ENCODE measurements around the gene OR10H5.

The OR10H5 gene

GRCh38 chr19:15813916-15814315 lies 26.5 kb downstream of the OR10H5 start:
- no peak overlapping the region for H3K9ac ChIP-seq (ENCODE audit: low read depth, low read length)
- H4K20me1 ChIP-seq (ENCODE audit: insufficient read depth, low read length), result no peaks in the 10 kb centered on the region
- H3K9me3 ChIP-seq (ENCODE audit: insufficient read depth, low read length, severe bottlenecking), result no peaks in the 10 kb centered on the region
- H3K27me3 ChIP-seq (ENCODE audit: insufficient read depth, low read length, poor library complexity), result no peaks in the 10 kb centered on the region
- H3K36me3 ChIP-seq (ENCODE audit: insufficient read depth, low read length), result no peaks in the 10 kb centered on the region
- TF ChIP-seq, protein P1, sequence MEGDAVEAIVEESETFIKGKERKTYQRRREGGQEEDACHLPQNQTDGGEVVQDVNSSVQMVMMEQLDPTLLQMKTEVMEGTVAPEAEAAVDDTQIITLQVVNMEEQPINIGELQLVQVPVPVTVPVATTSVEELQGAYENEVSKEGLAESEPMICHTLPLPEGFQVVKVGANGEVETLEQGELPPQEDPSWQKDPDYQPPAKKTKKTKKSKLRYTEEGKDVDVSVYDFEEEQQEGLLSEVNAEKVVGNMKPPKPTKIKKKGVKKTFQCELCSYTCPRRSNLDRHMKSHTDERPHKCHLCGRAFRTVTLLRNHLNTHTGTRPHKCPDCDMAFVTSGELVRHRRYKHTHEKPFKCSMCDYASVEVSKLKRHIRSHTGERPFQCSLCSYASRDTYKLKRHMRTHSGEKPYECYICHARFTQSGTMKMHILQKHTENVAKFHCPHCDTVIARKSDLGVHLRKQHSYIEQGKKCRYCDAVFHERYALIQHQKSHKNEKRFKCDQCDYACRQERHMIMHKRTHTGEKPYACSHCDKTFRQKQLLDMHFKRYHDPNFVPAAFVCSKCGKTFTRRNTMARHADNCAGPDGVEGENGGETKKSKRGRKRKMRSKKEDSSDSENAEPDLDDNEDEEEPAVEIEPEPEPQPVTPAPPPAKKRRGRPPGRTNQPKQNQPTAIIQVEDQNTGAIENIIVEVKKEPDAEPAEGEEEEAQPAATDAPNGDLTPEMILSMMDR (IDR thresholded peaks at IDR 0.05; ENCODE audit: borderline replicate concordance, extremely low read depth, low read length, poor library complexity, severe bottlenecking), result no peak
- TF ChIP-seq EZH2 (IDR thresholded peaks at IDR 0.05; ENCODE audit: borderline replicate concordance, low read depth, low read length, severe bottlenecking), result no peak
- DNase-seq (no peak), ATAC-seq (ENCODE audit: insufficient read depth, low read depth) (no peak)
- no peaks in the 10 kb centered on the region for H3K4me1 ChIP-seq (ENCODE audit: insufficient read depth, low read length)
- H3K79me2 ChIP-seq (ENCODE audit: insufficient read depth, low read length), result no peaks in the 10 kb centered on the region
- no peak overlapping the region for H3K4me2 ChIP-seq (ENCODE audit: insufficient read depth, low read length)
- no peak overlapping the region for H3K4me3 ChIP-seq (ENCODE audit: low read depth in 1 of 2, low read length in 2 of 2)
- no peak overlapping the region for H2AFZ ChIP-seq (ENCODE audit: low read depth, low read length)
- no peak overlapping the region for H3K27ac ChIP-seq (ENCODE audit: low read length)

- Histone ChIP-seq H3K27me3 (ENCODE audit: insufficient read depth, low read length, poor library complexity) (no peaks in the 10 kb centered on the region), H3K4me2 (ENCODE audit: insufficient read depth, low read length) (no peak within 1 kb of the TSS), H3K79me2 (ENCODE audit: insufficient read depth, low read length) (no peaks in the 10 kb centered on the region)
Measured at GRCh38 chr19:15815306-15815705, 27.8 kb downstream of the OR10H5 start, which contains the start of gene OR10H1. Gene OR10H1 (minus strand): TSS chr19:15815664. CDS start chr19:15808037, 7,627 bp downstream.

DNA sequence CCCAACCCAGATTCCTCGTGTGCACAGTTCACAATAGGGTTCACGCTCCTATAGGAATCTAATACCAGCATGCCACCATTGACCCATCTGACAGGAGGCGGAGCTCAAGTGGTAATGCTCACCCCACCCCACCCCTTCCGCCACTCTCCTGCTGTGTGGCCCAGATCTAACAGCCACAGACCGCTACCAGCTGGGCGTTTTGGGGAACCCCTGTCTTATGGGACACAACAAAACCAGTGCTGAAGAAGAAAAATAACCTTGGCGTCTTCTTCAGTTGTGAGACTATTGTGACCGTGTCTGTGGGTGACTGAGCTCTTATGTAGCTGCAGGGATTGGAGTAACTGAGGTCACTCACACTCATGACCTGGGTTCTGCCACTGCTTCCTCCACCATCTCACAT lies 33.2 kb downstream of the OR10H5 start:
- Histone ChIP-seq H3K4me1 (ENCODE audit: insufficient read depth, low read length) (no peaks in the 10 kb centered on the region), H3K9me3 (ENCODE audit: insufficient read depth, low read length, severe bottlenecking) (no peaks in the 10 kb centered on the region), H3K9ac (ENCODE audit: low read depth, low read length) (no peak overlapping the region), H3K79me2 (ENCODE audit: insufficient read depth, low read length) (no peaks in the 10 kb centered on the region), H3K27ac (ENCODE audit: low read length) (no peak overlapping the region), H4K20me1 (ENCODE audit: insufficient read depth, low read length) (no peaks in the 10 kb centered on the region), H2AFZ (ENCODE audit: low read depth, low read length) (no peak overlapping the region), H3K27me3 (ENCODE audit: insufficient read depth, low read length, poor library complexity) (no peaks in the 10 kb centered on the region), H3K4me3 (ENCODE audit: low read depth in 1 of 2, low read length in 2 of 2) (no peak overlapping the region), H3K4me2 (ENCODE audit: insufficient read depth, low read length) (no peak overlapping the region), H3K36me3 (ENCODE audit: insufficient read depth, low read length) (no peaks in the 10 kb centered on the region)
- ATAC-seq (ENCODE audit: insufficient read depth, low read depth), result no peak
- no peak for DNase-seq
- TF ChIP-seq, protein P1 (IDR thresholded peaks at IDR 0.05; ENCODE audit: borderline replicate concordance, extremely low read depth, low read length, poor library complexity, severe bottlenecking), result no peak
- no peak for TF ChIP-seq EZH2 (IDR thresholded peaks at IDR 0.05; ENCODE audit: borderline replicate concordance, low read depth, low read length, severe bottlenecking)

More at GRCh38 chr19:15815306-15815705, 27.8 kb downstream of the OR10H5 start, which contains the start of gene OR10H1:
- Histone ChIP-seq H3K4me1 (ENCODE audit: insufficient read depth, low read length) (no peaks in the 10 kb centered on the region), H3K36me3 (ENCODE audit: insufficient read depth, low read length) (no peaks in the 10 kb centered on the region), H4K20me1 (ENCODE audit: insufficient read depth, low read length) (no peaks in the 10 kb centered on the region), H3K4me3 (ENCODE audit: low read depth in 1 of 2, low read length in 2 of 2) (no peak within 1 kb of the TSS), H2AFZ (ENCODE audit: low read depth, low read length) (no peak within 1 kb of the TSS), H3K9ac (ENCODE audit: low read depth, low read length) (no peak within 1 kb of the TSS), H3K9me3 (ENCODE audit: insufficient read depth, low read length, severe bottlenecking) (no peaks in the 10 kb centered on the region), H3K27ac (ENCODE audit: low read length) (no peak within 1 kb of the TSS)
- DNase-seq (no peak), ATAC-seq (ENCODE audit: insufficient read depth, low read depth) (no peak)
- TF ChIP-seq, protein P1 (IDR thresholded peaks at IDR 0.05; ENCODE audit: borderline replicate concordance, extremely low read depth, low read length, poor library complexity, severe bottlenecking), result no peak

DNA sequence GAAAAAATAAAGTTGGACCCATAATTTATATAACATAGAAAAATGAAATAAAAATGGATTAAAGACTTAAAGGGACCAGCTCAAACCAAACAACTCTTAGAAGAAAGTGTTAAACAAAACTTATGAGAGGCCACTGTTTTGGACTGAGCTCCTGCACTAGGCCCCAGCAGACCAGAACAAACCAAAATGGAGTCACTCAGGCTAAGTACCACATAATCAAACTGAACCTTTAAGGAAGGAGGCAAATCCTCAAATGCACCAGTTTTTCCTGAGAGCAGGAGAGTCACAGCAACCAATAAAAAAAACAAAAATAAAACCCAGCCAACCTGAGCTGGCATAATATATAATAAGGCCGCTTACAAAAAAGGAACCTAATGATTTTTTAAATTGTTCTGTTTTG lies 38.3 kb downstream of the OR10H5 start:
- Histone ChIP-seq H3K9me3 (ENCODE audit: insufficient read depth, low read length, severe bottlenecking) (no peaks in the 10 kb centered on the region), H3K4me3 (ENCODE audit: low read depth in 1 of 2, low read length in 2 of 2) (no peak overlapping the region), H3K36me3 (ENCODE audit: insufficient read depth, low read length) (no peaks in the 10 kb centered on the region), H3K9ac (ENCODE audit: low read depth, low read length) (no peak overlapping the region), H3K4me1 (ENCODE audit: insufficient read depth, low read length) (no peaks in the 10 kb centered on the region), H2AFZ (ENCODE audit: low read depth, low read length) (no peak overlapping the region), H3K27me3 (ENCODE audit: insufficient read depth, low read length, poor library complexity) (no peaks in the 10 kb centered on the region), H3K27ac (ENCODE audit: low read length) (no peak overlapping the region), H3K4me2 (ENCODE audit: insufficient read depth, low read length) (no peak overlapping the region), H4K20me1 (ENCODE audit: insufficient read depth, low read length) (no peaks in the 10 kb centered on the region), H3K79me2 (ENCODE audit: insufficient read depth, low read length) (no peaks in the 10 kb centered on the region)
- TF ChIP-seq, protein P1 (IDR thresholded peaks at IDR 0.05; ENCODE audit: borderline replicate concordance, extremely low read depth, low read length, poor library complexity, severe bottlenecking), result no peak
- no peak for TF ChIP-seq EZH2 (IDR thresholded peaks at IDR 0.05; ENCODE audit: borderline replicate concordance, low read depth, low read length, severe bottlenecking)
- DNase-seq (no peak), ATAC-seq (ENCODE audit: insufficient read depth, low read depth) (no peak)

Measured in DND-41 (cell line).